Loucy (cell line): ENCODE data around the gene NAALADL2.

ENCODE experiments used
- H2AFZ ChIP-seq: fragments of 200-600 bp; sonication (generic); 2 replicates; pipeline ENCODE4 v1.6.0; 2016; ENCODE audit warnings: antibody characterized with exemption, mild to moderate bottlenecking, low read length, moderate library complexity
- H3F3A ChIP-seq: fragments of 200-600 bp; 2 replicates; pipeline ENCODE4 v1.6.0; 2016; ENCODE audit warnings: antibody characterized with exemption, low read depth, mild to moderate bottlenecking
- H3K27me3 ChIP-seq: fragments of 200-600 bp; sonication (generic); 2 replicates; pipeline ENCODE4 v1.6.1; 2014; ENCODE audit warnings: low read length, mild to moderate bottlenecking; ENCODE audit not compliant: insufficient read depth, poor library complexity, severe bottlenecking
- H3K36me3 ChIP-seq: fragments of 200-600 bp; sonication (generic); 2 replicates; pipeline ENCODE4 v1.6.1; 2016; ENCODE audit warnings: low read length; ENCODE audit not compliant: insufficient read depth
- H3K4me1 ChIP-seq: fragments of 200-600 bp; sonication (generic); 2 replicates; pipeline ENCODE4 v1.5.1; 2014; ENCODE audit warnings: low read length, mild to moderate bottlenecking; ENCODE audit not compliant: insufficient read depth, poor library complexity, severe bottlenecking
- H3K4me2 ChIP-seq: fragments of 200-600 bp; sonication (generic); 2 replicates; pipeline ENCODE4 v1.6.0; 2014; ENCODE audit warnings: antibody characterized with exemption, low read length, low read depth, mild to moderate bottlenecking; ENCODE audit not compliant: poor library complexity, severe bottlenecking
- H3K4me3 ChIP-seq: fragments of 200-600 bp; sonication (generic); 2 replicates; pipeline ENCODE4 v1.5.1; 2014; ENCODE audit warnings: low read length, mild to moderate bottlenecking, mixed read lengths; ENCODE audit not compliant: poor library complexity, severe bottlenecking
- H3K79me2 ChIP-seq: fragments of 200-600 bp; sonication (generic); 2 replicates; pipeline ENCODE4 v1.6.1; 2014; ENCODE audit warnings: low read length; ENCODE audit not compliant: insufficient read depth
- H3K9ac ChIP-seq: fragments of 200-600 bp; sonication (generic); 2 replicates; pipeline ENCODE4 v1.6.0; 2014; ENCODE audit warnings: mild to moderate bottlenecking, low read depth, low read length, moderate library complexity; ENCODE audit not compliant: poor library complexity, severe bottlenecking
- H3K9me2 ChIP-seq: fragments of 200-600 bp; sonication (generic); replicated peaks from 2 replicates; pipeline ENCODE4 v1.6.1; 2016; ENCODE audit warnings: low read depth, low read length, mixed read lengths
- H3K9me3 ChIP-seq: fragments of 200-600 bp; sonication (generic); 2 replicates; pipeline ENCODE4 v1.6.1; 2014; ENCODE audit warnings: mild to moderate bottlenecking, antibody characterized with exemption, low read length, low read depth; ENCODE audit not compliant: insufficient read depth
- H4K20me1 ChIP-seq: fragments of 200-600 bp; sonication (generic); 2 replicates; pipeline ENCODE4 v1.6.0; 2014; ENCODE audit warnings: antibody characterized with exemption, low read length, mild to moderate bottlenecking; ENCODE audit not compliant: insufficient read depth, poor library complexity, severe bottlenecking
- EZH2phosphoT487 ChIP-seq: fragments of 200-600 bp; IDR thresholded peaks from 2 replicates; pipeline ENCODE4 v1.6.1; 2018; ENCODE audit warnings: antibody characterized with exemption, mild to moderate bottlenecking, moderate library complexity, borderline replicate concordance
- TF ChIP-seq, protein P1 (sequence below): fragments of 200-600 bp; sonication (generic); conservative IDR thresholded peaks from 2 replicates; pipeline ENCODE4 v1.5.1; 2014; ENCODE audit warnings: mild to moderate bottlenecking, antibody characterized with exemption, low read length

The NAALADL2 gene

DNA sequence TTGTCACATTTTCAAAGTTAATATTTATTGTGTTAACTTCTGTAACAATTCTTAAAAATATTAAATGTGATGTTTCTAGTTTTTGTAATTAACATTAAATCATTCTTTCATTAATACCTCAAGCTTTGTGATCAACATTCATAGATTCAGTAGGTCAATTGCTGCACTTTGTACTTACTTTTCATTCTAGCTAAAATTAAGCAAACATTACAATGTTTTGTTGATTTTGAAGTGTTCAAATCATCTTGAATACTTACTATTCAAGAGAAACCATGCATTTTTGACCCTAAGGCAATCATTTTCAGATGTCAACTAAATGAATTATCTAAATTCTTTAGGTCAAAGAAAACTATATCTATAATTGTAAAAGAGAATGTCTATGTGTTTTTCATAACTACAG is 933.1 kb downstream of the NAALADL2 start:
- Histone ChIP-seq H2AFZ (no peak overlapping the region), H4K20me1 (no peaks in the 10 kb centered on the region), H3F3A (no peaks in the 10 kb centered on the region), H3K4me2 (no peak overlapping the region), H3K36me3 (no peaks in the 10 kb centered on the region), H3K79me2 (no peaks in the 10 kb centered on the region), H3K4me1 (no peaks in the 10 kb centered on the region), H3K9me2 (no peaks in the 10 kb centered on the region), H3K27me3 (no peaks in the 10 kb centered on the region), H3K9ac (no peak overlapping the region), H3K9me3 (no peaks in the 10 kb centered on the region), H3K4me3 (no peak overlapping the region)
- no peak for TF ChIP-seq EZH2phosphoT487
- TF ChIP-seq, protein P1, sequence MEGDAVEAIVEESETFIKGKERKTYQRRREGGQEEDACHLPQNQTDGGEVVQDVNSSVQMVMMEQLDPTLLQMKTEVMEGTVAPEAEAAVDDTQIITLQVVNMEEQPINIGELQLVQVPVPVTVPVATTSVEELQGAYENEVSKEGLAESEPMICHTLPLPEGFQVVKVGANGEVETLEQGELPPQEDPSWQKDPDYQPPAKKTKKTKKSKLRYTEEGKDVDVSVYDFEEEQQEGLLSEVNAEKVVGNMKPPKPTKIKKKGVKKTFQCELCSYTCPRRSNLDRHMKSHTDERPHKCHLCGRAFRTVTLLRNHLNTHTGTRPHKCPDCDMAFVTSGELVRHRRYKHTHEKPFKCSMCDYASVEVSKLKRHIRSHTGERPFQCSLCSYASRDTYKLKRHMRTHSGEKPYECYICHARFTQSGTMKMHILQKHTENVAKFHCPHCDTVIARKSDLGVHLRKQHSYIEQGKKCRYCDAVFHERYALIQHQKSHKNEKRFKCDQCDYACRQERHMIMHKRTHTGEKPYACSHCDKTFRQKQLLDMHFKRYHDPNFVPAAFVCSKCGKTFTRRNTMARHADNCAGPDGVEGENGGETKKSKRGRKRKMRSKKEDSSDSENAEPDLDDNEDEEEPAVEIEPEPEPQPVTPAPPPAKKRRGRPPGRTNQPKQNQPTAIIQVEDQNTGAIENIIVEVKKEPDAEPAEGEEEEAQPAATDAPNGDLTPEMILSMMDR, result no peak

DNA sequence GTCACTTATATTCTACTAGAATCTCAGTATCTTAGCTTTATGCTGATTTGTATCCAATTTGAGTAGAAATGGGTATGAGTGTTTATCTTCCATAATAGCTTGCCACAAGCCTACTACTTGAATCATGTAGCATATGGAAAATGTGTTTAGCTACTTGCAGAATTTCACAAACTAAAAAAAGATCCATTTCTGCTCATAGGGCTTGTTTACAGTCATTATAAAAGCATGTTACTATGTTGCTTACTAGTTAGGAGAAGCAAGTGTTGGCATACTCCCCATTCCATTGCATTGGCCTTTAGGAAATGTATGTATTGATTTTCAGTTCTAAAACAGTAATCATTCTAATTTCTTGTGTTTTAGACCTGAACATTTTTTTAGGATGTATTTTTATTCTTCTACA is 939.2 kb downstream of the NAALADL2 start:
- no peak for TF ChIP-seq EZH2phosphoT487
- TF ChIP-seq, protein P1, result no peak
- H3F3A ChIP-seq, result no peaks in the 10 kb centered on the region
- no peaks in the 10 kb centered on the region for H3K36me3 ChIP-seq
- H3K27me3 ChIP-seq, result no peaks in the 10 kb centered on the region
- no peak overlapping the region for H3K4me3 ChIP-seq
- H3K4me1 ChIP-seq, result no peaks in the 10 kb centered on the region
- no peak overlapping the region for H3K9ac ChIP-seq
- no peak overlapping the region for H2AFZ ChIP-seq
- H4K20me1 ChIP-seq, result no peaks in the 10 kb centered on the region
- 0 out of 2 replicates have a peak, but pooled peaks cover 3% of the 10 kb centered on the region for H3K9me2 ChIP-seq
- H3K4me2 ChIP-seq, result no peak overlapping the region
- H3K9me3 ChIP-seq, result no peaks in the 10 kb centered on the region
- no peaks in the 10 kb centered on the region for H3K79me2 ChIP-seq

DNA sequence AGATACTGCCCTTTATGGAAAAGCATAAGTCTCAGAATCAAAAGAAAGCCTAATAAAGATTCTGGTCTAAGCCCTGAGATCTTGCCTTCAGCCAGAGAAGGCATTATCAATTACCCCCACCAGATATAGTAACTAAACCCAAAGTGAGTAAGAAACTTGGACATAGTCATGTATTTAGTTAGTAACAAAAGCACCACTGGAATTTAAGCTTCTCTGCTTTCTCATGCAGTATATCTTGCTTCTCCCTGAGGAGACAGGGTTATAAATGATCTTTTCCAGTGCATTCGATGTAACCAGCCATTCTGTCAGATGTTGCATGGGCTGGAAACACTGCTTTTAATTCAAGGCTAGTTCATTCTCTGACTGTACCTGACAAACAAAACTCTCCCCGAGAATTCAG is 946.7 kb downstream of the NAALADL2 start:
- Histone ChIP-seq H4K20me1 (no peaks in the 10 kb centered on the region), H3K27me3 (no peaks in the 10 kb centered on the region), H3K79me2 (no peaks in the 10 kb centered on the region), H3K4me3 (no peak overlapping the region), H2AFZ (no peak overlapping the region), H3F3A (no peaks in the 10 kb centered on the region), H3K4me1 (no peaks in the 10 kb centered on the region), H3K9ac (no peak overlapping the region), H3K9me2 (0 out of 2 replicates have a peak, but pooled peaks cover 3% of the 10 kb centered on the region), H3K9me3 (no peaks in the 10 kb centered on the region), H3K36me3 (no peaks in the 10 kb centered on the region), H3K4me2 (no peak overlapping the region)
- TF ChIP-seq, protein P1, result no peak
